ENCODE results near the gene ARHGEF1.
"Not testable (repeated sequence)": the region's sequence is repeated elsewhere in the genome, so short reads cannot be mapped to it uniquely, and the experiment has no call there.

Gene ARHGEF1

DNA sequence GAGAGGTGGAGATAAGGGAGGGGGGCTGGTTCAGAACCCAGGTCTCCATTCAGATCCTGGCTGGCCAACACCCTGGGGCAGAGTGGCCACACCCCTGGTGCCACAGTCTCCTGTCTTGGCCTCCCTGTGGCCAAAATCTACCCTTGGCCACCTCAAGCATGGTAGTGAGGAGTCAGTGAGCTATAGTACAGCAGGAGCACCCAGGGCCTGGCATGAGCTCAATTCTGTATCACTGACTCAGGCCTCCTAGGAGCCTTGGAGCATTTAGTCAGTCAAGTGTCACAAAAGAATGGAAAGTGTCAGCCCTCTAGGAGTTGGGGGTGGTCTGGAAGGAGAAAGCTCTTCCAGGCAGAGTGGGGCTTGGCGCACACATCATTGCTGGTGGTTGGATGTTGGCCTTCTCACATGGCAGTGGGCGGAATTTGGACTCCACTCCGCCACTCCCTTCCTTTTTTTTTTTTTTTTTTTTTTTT, 12.5 kb upstream of the ARHGEF1 start:
- POLR2A ChIA-PET = interaction anchor here (0.5 to 4.5 kb wide), 2 partner anchors 10 to 89 kb away, joined by 5 to 27 read pairs; partner anchors contain the start of genes RABAC1 and RPS19
- CTCF ChIA-PET = interaction anchor here (1.0 to 1.5 kb wide), 3 partner anchors 10 to 72 kb away, joined by 3 to 7 read pairs (median 4); partner anchors contain the start of gene RPS19

DNA sequence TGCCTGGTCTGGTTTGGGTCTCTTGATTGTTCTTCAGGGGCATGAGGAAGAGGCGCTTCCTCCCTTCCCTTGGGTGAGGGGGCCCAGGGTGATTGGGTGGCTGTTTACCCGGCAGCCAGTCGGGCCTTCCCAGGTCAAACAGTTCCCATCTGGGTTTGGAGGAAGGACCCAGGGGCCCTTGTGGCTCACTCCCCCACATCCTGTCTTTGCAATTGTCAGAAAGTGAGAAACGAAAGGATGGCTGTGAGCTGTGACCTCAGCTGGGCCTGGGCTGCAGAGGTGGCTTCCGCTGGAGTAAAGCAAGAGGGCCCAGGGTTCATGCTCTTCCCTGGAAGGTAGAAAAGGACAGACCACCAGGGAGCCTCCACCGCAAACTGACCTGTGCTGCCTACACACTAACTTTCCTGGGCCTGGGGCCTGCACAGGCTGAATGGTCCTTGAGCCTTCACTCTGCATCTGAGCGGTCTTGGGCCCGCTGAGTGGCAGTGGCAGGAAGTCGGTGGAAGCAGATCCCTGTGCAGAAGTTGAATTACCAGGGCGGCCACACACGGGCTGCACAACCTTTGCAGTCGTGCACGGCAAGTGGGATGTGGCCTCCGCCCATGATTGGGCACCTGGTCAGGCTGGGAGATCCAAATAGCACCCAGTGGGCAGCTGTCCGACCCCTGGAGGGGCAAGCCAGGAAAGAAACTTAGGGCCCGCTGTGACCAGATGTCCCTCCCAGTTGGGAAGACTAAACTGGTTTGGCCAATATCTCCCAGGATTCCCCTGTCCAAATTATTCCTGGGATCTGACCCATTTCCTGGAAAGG, 11.2 kb upstream of the ARHGEF1 start:
- no peak for TF ChIP-seq CTCF (IDR thresholded peaks at IDR 0.05; ENCODE audit: insufficient read depth, low read length, missing control alignments)
- DNase-seq (ENCODE audit: low read depth, low spot score) = no peak
- ChIA-PET POLR2A (interaction anchor here (2.0 to 4.5 kb wide), 2 partner anchors 8 to 12 kb away, joined by 11 to 27 read pairs; partner anchors contain the start of gene RPS19), CTCF (interaction anchor here (0.9 to 2.5 kb wide), 5 partner anchors 8 to 86 kb away, joined by 3 to 20 read pairs (median 10); partner anchors contain the start of genes ARHGEF1, RABAC1 and RPS19)
- H3K4me3 ChIP-seq (ENCODE audit: low read depth, low read length) = no peak overlapping the region

More for the DNA sequence above, 12.5 kb upstream of the ARHGEF1 start:
- no peak overlapping the region for H3K4me3 ChIP-seq (ENCODE audit: low read depth, low read length)
- no peak for TF ChIP-seq CTCF (IDR thresholded peaks at IDR 0.05; ENCODE audit: insufficient read depth, low read length, missing control alignments)
- DNase-seq (ENCODE audit: low read depth, low spot score) = no peak

GRCh38 chr19:41872384-41872774, 10.6 kb upstream of the ARHGEF1 start:
- no peak for DNase-seq (ENCODE audit: low read depth, low spot score)
- CTCF ChIA-PET = interaction anchor here (0.9 to 2.5 kb wide), 8 partner anchors 9 to 86 kb away, joined by 3 to 20 read pairs (median 8); partner anchors contain the start of genes ARHGEF1, RABAC1 and RPS19
- H3K4me3 ChIP-seq (ENCODE audit: low read depth, low read length) = no peak overlapping the region
- POLR2A ChIA-PET = interaction anchor here (0.8 to 4.5 kb wide), 3 partner anchors 9 to 79 kb away, joined by 3 to 27 read pairs (median 11); partner anchors contain the start of gene RPS19
- no peak for TF ChIP-seq CTCF (IDR thresholded peaks at IDR 0.05; ENCODE audit: insufficient read depth, low read length, missing control alignments)

DNA sequence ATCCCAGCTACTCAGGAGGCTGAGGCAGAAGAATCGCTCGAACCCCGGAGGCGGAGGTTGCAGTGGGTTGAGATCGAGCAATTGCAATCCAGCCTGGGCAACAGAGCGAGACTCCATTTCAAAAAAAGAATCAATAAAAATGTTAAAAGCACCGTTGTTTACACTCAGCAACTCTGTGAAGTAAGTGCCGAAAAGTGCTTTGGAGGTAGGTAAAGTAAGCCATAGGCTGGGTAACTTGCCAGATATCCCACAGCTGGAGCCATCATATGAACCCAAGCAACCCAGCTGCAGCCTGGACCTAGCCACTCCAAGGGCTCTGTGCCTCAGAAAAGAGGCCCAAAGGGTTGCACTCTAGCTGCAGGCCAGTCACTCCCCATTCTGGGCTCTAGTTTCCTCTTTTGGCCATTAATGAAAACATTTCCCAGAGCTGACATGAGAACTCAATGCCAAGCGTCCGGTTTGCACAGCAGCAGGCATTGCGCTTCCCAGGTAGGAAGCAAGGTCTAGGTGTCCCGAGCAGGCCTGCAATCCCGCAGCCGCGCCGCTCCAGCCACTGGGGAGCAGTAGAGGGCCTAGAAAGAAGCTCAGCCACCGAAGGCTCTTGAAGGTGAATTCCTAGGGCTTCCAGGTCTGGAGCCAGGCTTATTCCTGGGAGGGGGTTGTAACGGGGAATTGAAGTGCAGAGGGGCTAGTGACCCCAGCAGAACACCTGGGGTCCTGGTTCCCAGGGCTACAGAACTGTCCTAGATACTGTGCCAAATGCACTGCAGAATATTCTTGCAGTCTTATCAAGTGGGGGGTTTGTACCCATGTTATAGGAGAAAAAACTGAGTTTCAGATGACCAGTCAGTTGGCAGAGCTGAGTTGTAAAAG, 10.0 kb upstream of the ARHGEF1 start:
- TF ChIP-seq CTCF (IDR thresholded peaks at IDR 0.05; ENCODE audit: insufficient read depth, low read length, missing control alignments) = peak; percentile 84
- no peak for DNase-seq (ENCODE audit: low read depth, low spot score)
- POLR2A ChIA-PET = interaction anchor here (0.8 to 4.5 kb wide), 6 partner anchors 9 to 86 kb away, joined by 3 to 27 read pairs (median 6); partner anchors contain the start of genes RABAC1 and RPS19
- H3K4me3 ChIP-seq (ENCODE audit: low read depth, low read length) = no peak overlapping the region
- CTCF ChIA-PET = interaction anchor here (0.6 to 2.5 kb wide), 16 partner anchors 9 to 162 kb away, joined by 3 to 20 read pairs (median 4); partner anchors contain the start of genes ARHGEF1, RABAC1 and RPS19

- POLR2A ChIA-PET; H3K4me3 ChIP-seq (ENCODE audit: low read depth, low read length); DNase-seq (ENCODE audit: low read depth, low spot score): not testable (repeated sequence)
- CTCF ChIA-PET = interaction anchor here (0.9 to 1.3 kb wide), 3 partner anchors 10 to 81 kb away, joined by 3 to 4 read pairs (median 3); no protein-coding TSS in a partner anchor
Measured at GRCh38 chr19:41875973-41876372, 7.0 kb upstream of the ARHGEF1 start.
